Stimulated activated CD8-positive, alpha-beta memory T cell treated with anti-CD3 and anti-CD28 coated beads, Interleukin-4, amount 100 ng/mL, for 4 hours (primary cell): ENCODE results near the gene PCNX3.
A peak's percentile ranks its signal among the peaks of the same experiment; 100 is the strongest.

Source experiments
- DNase-seq, 2 donors: peaks; one replicate each; pipeline ENCODE4 v3.0.0-alpha.2; 2020; ENCODE audit warnings: low read depth in 2 of 2, low spot score in 1 of 2

Gene PCNX3

GRCh38 chr11:65580031-65580692 is 35.4 kb upstream of the PCNX3 start:
- DNase-seq = no peak

GRCh38 chr11:65580756-65581155 is 34.8 kb upstream of the PCNX3 start:
- DNase-seq = no peak

GRCh38 chr11:65581928-65582327 is 33.6 kb upstream of the PCNX3 start:
- DNase-seq = no peak

- DNase-seq = no peak
Measured at GRCh38 chr11:65583589-65583988, 32.0 kb upstream of the PCNX3 start.

GRCh38 chr11:65584106-65584505 is 31.5 kb upstream of the PCNX3 start:
- no peak for DNase-seq

- no peak for DNase-seq
Measured at GRCh38 chr11:65584723-65585171, 30.8 kb upstream of the PCNX3 start.

- DNase-seq = no peak
Measured at GRCh38 chr11:65585396-65586246, 30.0 kb upstream of the PCNX3 start.

GRCh38 chr11:65586247-65586630 is 29.3 kb upstream of the PCNX3 start:
- no peak for DNase-seq

- DNase-seq = no peak
Measured at GRCh38 chr11:65586676-65587075, 28.9 kb upstream of the PCNX3 start.

GRCh38 chr11:65588199-65589054 is 27.1 kb upstream of the PCNX3 start:
- peak in 1 of 2 donors; percentile 49 for DNase-seq

- DNase-seq = peak in 1 of 2 donors; percentile 23
Measured at GRCh38 chr11:65589444-65590239, 25.9 kb upstream of the PCNX3 start.

GRCh38 chr11:65590240-65590738 is 25.3 kb upstream of the PCNX3 start:
- DNase-seq = no peak

GRCh38 chr11:65591939-65592857 is 23.4 kb upstream of the PCNX3 start:
- no peak for DNase-seq

- DNase-seq = no peak
Measured at GRCh38 chr11:65592858-65593517, 22.6 kb upstream of the PCNX3 start.

- DNase-seq = no peak
Measured at GRCh38 chr11:65593518-65594414, 21.8 kb upstream of the PCNX3 start.

GRCh38 chr11:65595131-65595530 is 20.4 kb upstream of the PCNX3 start:
- no peak for DNase-seq

GRCh38 chr11:65595543-65596281 is 19.9 kb upstream of the PCNX3 start, which contains the start of gene KCNK7:
TSS of gene KCNK7 (minus strand) at chr11:65595800. CDS start at chr11:65595772, 28 bp downstream.
- no peak for DNase-seq
